ENCODE data around the gene CMTM1.

DNA sequence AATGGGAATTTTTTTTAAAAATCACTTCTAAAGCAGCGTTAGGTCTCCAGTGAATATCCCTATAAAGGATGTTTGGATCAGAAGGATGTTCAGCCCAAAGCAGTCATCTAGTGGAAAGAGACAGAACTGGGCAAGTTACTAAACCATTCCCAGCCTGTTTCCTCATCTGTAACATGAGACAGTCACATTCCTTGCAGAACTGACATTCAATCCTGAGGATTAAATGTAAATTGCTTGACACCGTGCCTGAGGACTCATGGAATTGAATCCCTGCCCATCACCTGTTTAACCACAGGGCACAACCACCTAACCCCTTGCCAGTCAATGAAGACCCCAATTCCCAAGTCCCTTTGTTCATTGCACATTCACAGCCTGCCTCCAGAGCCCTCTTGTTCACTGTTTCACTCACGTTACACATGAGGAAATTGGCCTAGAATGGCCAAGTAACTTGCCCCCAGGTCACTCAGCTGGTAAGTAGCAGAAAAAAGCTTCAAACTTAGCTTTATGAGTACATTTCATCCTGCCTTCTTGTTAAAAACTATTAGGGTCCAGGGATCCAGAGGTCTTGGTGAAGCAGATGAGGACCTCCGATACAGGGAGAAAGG, 14.5 kb downstream of the CMTM1 start:
- TF ChIP-seq, protein P1, sequence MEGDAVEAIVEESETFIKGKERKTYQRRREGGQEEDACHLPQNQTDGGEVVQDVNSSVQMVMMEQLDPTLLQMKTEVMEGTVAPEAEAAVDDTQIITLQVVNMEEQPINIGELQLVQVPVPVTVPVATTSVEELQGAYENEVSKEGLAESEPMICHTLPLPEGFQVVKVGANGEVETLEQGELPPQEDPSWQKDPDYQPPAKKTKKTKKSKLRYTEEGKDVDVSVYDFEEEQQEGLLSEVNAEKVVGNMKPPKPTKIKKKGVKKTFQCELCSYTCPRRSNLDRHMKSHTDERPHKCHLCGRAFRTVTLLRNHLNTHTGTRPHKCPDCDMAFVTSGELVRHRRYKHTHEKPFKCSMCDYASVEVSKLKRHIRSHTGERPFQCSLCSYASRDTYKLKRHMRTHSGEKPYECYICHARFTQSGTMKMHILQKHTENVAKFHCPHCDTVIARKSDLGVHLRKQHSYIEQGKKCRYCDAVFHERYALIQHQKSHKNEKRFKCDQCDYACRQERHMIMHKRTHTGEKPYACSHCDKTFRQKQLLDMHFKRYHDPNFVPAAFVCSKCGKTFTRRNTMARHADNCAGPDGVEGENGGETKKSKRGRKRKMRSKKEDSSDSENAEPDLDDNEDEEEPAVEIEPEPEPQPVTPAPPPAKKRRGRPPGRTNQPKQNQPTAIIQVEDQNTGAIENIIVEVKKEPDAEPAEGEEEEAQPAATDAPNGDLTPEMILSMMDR (optimal IDR thresholded peaks at IDR 0.05 in 1 of 3, IDR thresholded peaks at IDR 0.05 in 1 of 3, conservative IDR thresholded peaks at IDR 0.05 in 1 of 3; ENCODE audit: extremely low read depth in 1 of 3, insufficient read depth in 2 of 3, low read length in 3 of 3) = peak in 1 of 3 experiments; percentile 14
- TF ChIP-seq EZH2 (IDR thresholded peaks at IDR 0.05; ENCODE audit: low read length) = no peak
